Right cardiac atrium (tissue), 5 donors: Measurements from ENCODE around the gene MAP4K1. TPM values are rescaled to one million over a fixed set of nuclear protein-coding genes. Genes with fewer than 3 reads are reported as not detected.
A peak's percentile ranks its signal among the peaks of the same experiment; 100 is the strongest.

Experiments used
- ATAC-seq, 2 donors: fragments of 200-7000 bp; cut with Tn5 transposase; one replicate each; pipeline versions ENCODE4 v1.8.0 to v1.9.1; 2020; ENCODE audit warnings: moderate library complexity in 2 of 2, mild to moderate bottlenecking in 1 of 2
- DNase-seq, 3 donors: peaks; one replicate each; pipeline ENCODE4 v3.0.0-alpha.2; 2020
- H3K27ac ChIP-seq: one replicate; pipeline ENCODE4 v1.5.1; 2013; ENCODE audit warnings: mild to moderate bottlenecking, low read length, control low read depth, moderate library complexity
- H3K27me3 ChIP-seq: one replicate; pipeline ENCODE4 v1.6.1; 2013; ENCODE audit not compliant: control insufficient read depth, insufficient read depth
- H3K4me1 ChIP-seq: one replicate; pipeline ENCODE4 v1.6.1; 2013; ENCODE audit warnings: low read length; ENCODE audit not compliant: control insufficient read depth, insufficient read depth
- H3K4me3 ChIP-seq: one replicate; pipeline ENCODE4 v1.5.1; 2013; ENCODE audit warnings: low read length, control low read depth
- H3K9me3 ChIP-seq: one replicate; pipeline ENCODE4 v1.6.1; 2013; ENCODE audit warnings: low read length; ENCODE audit not compliant: control insufficient read depth
- WGBS: extraction: QIAGEN DNeasy Blood & Tissue Kit; methylation state at CpG from one replicate; pipeline ENCODE4 v1.1.7; 2013; 5-methylcytosine and 5-hydroxymethylcytosine counted together
- intact Hi-C, 4 donors: fragments of 100-400 bp; cut with DNase I; formaldehyde crosslinking; loops; one replicate each; pipeline versions ENCODE4 v1.11.0 to v1.14.0; 2022 to 2023
- polyA plus RNA-seq: library from polyadenylated mRNA; stranded (reverse); fragments of 200-250 nt; gene quantifications from one replicate; pipeline ENCODE4 v1.2.3, GENCODE V29; 2013
- total RNA-seq, 4 donors: library from RNA; stranded (reverse); fragmentation: NEBNext Ultra II Directional; extraction: Animal tissue kit (Norgen Biotek cat#: 25700); gene quantifications; one replicate each; pipeline ENCODE4 v1.2.1, GENCODE V29; 2021
- donor health status: healthy with polysubstance abuse.
- donor health status: DM: no; HTN: yes; CAD: no.
- donor health status: DM: no; HTN: no; CAD: no.
- donor health status: DM: no; HTN: yes; CAD: no; lungs with severe emphysema.
- donor health status: DM: yes; HTN: yes; CAD: no.

Gene MAP4K1
- total and polyA plus RNA-seq, 5 donors = 0.88 to 4.4 (median 2.1) TPM

DNA sequence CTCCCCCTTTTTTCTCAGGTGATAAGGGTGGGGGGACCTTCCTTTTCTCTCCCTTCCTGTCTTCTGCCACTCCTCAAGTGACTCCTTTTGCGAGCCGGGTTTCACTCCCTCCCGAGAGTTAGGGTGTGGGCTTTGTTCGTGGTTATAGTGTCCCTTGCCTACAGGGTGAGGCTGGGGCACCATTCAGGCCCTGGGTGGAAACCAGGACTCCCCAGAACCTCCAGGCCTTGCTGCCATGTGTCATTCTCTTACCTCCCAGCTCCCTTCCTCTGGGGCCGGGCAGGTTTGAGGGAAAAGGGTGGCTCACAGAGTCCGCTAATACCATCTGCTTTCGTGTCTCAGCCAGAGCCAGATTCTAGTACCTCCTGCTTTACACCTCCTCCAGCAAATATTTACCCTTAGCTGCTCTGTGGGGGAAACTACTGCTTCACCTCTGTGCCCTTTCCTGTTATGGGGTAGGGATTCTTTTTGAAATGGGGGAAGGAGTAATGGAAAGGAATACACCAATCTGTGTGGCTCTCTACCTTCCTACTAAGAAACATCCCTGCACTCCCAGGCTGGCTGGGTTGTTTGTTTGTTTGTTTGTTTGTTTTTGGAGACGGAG, 32.5 kb upstream of the MAP4K1 start:
- H3K4me1 ChIP-seq = peaks cover 17% of the 10 kb centered on the region

DNA sequence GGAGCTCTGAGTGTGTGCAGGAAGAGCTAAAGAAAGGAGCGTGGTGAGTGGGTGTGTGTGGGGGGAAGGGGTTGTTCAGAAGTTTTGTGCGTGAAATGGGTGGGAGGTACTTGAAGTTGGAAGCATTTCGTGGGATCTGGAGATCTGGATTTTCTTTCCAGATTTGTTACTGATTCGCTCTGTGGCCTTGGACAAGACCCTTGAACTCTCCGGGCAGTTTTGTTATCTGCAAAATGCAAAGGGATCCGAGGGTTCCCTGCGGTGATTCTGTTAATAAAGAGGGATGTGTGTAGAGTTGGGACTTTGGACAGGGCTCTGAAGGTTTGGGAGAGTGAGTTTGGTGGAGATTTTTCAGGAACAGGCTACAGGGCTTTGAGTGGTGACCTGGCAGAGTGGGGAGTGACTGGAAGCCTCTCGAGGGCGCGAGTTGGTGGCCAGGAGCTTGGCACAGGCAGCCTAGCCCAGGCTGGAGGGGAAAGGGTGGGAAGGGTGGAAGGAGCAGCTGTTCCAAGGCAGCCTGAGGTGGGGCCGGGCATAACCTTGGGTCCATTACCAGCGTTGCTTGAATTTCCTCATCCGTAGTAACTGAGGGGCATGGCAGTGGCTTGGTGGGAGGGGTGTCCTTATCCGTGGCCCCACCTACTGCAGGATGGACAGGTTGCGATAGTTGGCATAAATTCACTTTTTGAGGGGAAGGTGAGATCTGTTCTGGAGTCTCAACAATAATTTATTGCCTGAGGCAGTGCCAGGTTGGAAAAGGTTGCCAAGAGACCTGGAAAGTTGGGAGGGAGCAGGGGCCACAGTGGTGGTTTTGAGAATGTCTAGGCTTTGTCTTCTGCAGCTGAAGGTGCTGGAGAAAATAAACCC, 31.8 kb upstream of the MAP4K1 start:
- intact Hi-C loops = loop anchor here (5.0 to 10.0 kb wide), 7 partner anchors 33 to 185 kb away; partner anchors contain the start of gene ECH1 (in 2 of the 4)

More for the DNA sequence above, 32.5 kb upstream of the MAP4K1 start:
- ATAC-seq = no peak
- intact Hi-C loops = loop anchor here in 3 of 4 donors (5.0 to 10.0 kb wide), 5 partner anchors 42 to 77 kb away; no protein-coding TSS in a partner anchor
- Histone ChIP-seq H3K27me3 (no peaks in the 10 kb centered on the region), H3K27ac (peak overlapping the region; percentile 80), H3K9me3 (no peaks in the 10 kb centered on the region), H3K4me3 (peak overlapping the region; percentile 93)
- DNase-seq = peak in 2 of 3 donors; percentile 33 to 50
- 27% methylated on average over 8 of the region's 8 CpGs for WGBS

DNA sequence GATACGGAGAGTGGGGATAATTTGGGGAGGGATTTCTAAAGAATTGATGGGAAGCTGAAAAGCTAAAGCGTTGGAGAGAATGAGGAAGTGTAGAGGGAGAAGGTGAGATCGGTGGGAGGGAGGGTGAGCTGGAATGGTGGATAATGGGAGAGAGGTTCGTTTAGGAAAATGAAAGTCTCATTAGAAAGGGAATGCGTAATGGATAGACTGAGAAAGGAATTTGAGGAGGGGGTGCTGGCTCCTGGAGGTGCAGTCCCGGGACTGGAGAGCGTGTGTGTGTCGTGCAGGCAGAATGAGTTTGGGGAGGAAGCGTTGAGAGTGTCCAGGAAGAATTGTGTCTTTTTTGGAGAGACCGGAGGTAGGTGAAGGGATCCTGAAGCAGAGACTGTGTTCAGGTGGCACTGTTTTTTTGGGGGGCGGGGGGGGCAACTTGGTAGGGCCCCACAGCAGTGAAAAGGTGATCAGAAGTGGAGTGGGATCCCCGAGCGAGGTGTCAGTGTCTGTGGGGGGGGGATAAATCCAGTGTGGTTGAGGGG, 31.1 kb upstream of the MAP4K1 start:
- 1% methylated on average over 13 of the region's 13 CpGs for WGBS
- H3K27me3 ChIP-seq = no peaks in the 10 kb centered on the region
- DNase-seq = peak in 2 of 3 donors; percentile 28 to 41

More for the DNA sequence above, 31.8 kb upstream of the MAP4K1 start:
- Histone ChIP-seq H3K4me3 (peak overlapping the region; percentile 93), H3K27me3 (no peaks in the 10 kb centered on the region), H3K27ac (peak overlapping the region; percentile 80), H3K4me1 (peaks cover 12% of the 10 kb centered on the region), H3K9me3 (no peaks in the 10 kb centered on the region)
- ATAC-seq (peak in 1 of 2 donors; percentile 6), DNase-seq (peak in 2 of 3 donors; percentile 62 to 66)
- 8% methylated on average over 15 of the region's 15 CpGs for WGBS

DNA sequence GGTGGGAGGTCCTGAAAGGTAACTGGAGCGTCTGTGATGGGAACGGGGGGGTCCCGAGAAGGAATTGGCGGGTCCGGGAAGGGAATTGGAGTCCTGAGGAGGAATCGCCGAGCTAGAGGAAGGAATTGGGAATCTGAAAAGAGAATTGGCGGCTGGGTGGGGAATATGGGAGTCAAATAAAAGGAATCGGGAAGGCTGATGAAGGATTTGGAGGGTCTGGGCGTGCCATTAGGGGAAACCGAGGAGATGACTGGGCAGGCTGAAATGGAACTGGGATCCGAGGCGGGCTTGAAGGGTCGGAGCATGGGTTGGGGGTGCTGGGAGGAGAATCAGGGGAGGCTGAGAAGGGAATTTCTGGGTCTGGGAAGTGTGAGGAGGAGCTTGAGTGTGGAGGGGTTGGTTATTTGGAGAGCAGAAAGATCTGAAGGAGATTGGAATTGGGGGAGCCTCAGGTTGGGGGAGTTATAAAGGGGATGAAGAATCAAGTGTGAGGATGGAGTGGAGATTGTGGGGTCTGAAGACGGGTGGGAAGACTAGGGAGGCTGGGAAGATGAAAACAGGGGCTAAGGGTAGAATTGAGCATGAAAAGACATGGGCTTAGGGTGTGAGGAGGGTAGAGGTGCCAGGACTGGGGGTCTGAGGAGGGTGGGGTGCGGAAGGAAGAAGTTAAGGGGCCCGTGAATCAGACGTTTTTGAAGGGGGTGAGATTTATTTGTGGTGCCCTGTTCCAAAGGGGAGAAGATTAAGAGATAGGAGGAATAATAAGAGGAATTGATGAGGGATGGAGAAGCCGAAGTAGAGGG, 30.4 kb upstream of the MAP4K1 start:
- WGBS = under 1% methylated on average over 19 of the region's 19 CpGs
- DNase-seq = peak in 1 of 3 donors; percentile 54
- peak overlapping the region; percentile 93 for H3K4me3 ChIP-seq
- ATAC-seq = no peak
- intact Hi-C loops = loop anchor here in 3 of 4 donors (5.0 to 10.0 kb wide), 2 partner anchors 34 to 187 kb away; partner anchors contain the start of gene ECH1 (in 2 of the 3)
- peaks cover 12% of the 10 kb centered on the region for H3K4me1 ChIP-seq
- H3K27ac ChIP-seq = peak overlapping the region; percentile 80
- H3K9me3 ChIP-seq = no peaks in the 10 kb centered on the region
- no peaks in the 10 kb centered on the region for H3K27me3 ChIP-seq

More for the DNA sequence above, 31.1 kb upstream of the MAP4K1 start:
- Histone ChIP-seq H3K4me1 (peaks cover 12% of the 10 kb centered on the region), H3K27ac (peak overlapping the region; percentile 80), H3K9me3 (no peaks in the 10 kb centered on the region), H3K4me3 (peak overlapping the region; percentile 93)
- no peak for ATAC-seq
- intact Hi-C loops = loop anchor here in 3 of 4 donors (5.0 to 10.0 kb wide), 2 partner anchors 33 to 186 kb away; partner anchors contain the start of gene ECH1 (in 2 of the 3)

DNA sequence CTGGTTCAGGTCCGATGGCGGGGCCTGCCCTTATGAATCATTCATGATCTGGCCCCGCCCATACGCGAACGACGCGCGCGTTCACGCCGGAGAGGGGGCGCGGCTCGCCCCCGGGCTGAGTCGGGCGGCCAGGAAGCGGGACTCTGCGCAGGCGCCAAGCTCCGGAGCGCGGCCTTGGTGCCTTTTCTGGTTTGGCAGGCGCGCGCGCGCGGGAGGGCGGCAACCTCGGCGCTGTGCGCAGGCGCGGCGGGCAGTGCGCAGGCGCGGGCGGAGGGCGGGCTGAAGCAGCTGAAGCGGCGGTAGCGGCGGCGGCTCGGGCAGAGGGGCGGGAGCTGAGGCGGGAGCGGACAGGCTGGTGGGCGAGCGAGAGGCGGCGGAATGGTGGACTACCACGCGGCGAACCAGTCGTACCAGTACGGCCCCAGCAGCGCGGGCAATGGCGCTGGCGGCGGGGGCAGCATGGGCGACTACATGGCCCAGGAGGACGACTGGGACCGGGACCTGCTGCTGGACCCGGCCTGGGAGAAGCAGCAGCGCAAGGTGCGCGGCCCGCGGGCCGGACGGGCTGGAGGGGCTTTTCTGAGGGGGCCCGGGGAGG, 29.7 kb upstream of the MAP4K1 start, which contains the start of gene ACTN4:
ACTN4 (plus strand) TSS at position 282 of the 598 bp plus-strand sequence; CDS start at position 379, 97 bp downstream.
- peak within 1 kb of the TSS; percentile 80 for H3K27ac ChIP-seq
- peak; percentile 99 to 100 (median 100) for DNase-seq
- intact Hi-C loops = loop anchor here in 3 of 4 donors (5.0 to 10.0 kb wide), 2 partner anchors 35 to 187 kb away; partner anchors contain the start of gene ECH1 (in 2 of the 3)
- peaks cover 9% of the 10 kb centered on the region for H3K4me1 ChIP-seq
- ATAC-seq = peak; percentile 88 to 92
- H3K27me3 ChIP-seq = no peaks in the 10 kb centered on the region
- H3K4me3 ChIP-seq = peak within 1 kb of the TSS; percentile 93
- no peaks in the 10 kb centered on the region for H3K9me3 ChIP-seq
- under 1% methylated on average over 77 of the region's 77 CpGs for WGBS

DNA sequence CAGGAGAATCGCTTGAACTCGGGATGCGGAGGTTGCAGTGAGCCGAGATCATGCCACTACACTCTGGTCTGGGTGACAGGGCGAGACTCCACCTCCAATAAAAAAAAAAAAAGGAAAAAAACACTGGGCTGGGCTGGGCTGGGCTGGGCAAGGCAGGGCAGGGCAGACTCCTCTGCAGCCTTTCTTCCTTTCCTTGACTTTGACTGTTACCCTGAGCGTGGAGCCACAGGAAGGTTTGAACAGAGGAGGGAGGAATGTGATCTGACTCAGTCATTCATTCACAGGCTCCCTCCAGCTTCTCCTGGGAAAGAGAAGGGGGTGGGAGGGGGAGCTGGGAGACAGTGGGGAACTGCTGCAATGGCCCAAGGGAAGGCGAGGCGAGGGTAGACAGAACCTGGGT, 27.0 kb upstream of the MAP4K1 start:
- Histone ChIP-seq H3K4me3 (no peak overlapping the region), H3K27me3 (no peaks in the 10 kb centered on the region), H3K9me3 (no peaks in the 10 kb centered on the region), H3K27ac (no peak overlapping the region), H3K4me1 (no peaks in the 10 kb centered on the region)
- DNase-seq (peak in 1 of 3 donors; percentile 26), ATAC-seq (no peak)
- intact Hi-C loops = loop anchor here in 3 of 4 donors (5.0 to 10.0 kb wide), 2 partner anchors 38 to 190 kb away; partner anchors contain the start of gene ECH1 (in 2 of the 3)
- 91% methylated on average over 8 of the region's 8 CpGs for WGBS

DNA sequence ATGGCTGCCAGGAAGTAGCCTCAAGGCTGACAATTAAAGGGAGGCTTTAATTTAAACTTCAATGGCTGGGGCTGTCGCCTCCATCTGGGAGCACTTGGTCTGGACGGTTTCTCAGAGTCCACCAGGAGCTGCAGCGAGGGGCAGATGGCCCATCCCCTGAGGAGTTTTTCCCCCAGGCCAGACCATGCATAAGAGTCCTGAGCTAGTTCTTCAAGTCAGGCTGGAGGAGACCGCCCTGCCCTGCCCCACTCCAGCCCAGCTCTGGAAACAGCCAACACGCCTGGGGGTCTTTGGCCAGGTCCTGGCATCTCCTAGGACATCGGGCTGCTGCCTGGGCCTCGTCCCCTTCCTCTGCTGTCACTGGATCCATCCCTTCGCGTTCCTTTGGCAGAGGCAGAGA, 24.4 kb upstream of the MAP4K1 start:
- 87% methylated on average over 9 of the region's 9 CpGs for WGBS
- ATAC-seq (no peak), DNase-seq (peak in 1 of 3 donors; percentile 19)
- Histone ChIP-seq H3K9me3 (no peaks in the 10 kb centered on the region), H3K4me3 (no peak overlapping the region), H3K4me1 (no peaks in the 10 kb centered on the region), H3K27ac (peak overlapping the region; percentile 13), H3K27me3 (no peaks in the 10 kb centered on the region)
- intact Hi-C loops = loop anchor here in 2 of 4 donors (10.0 kb wide), 1 partner anchor 193 kb away; the partner anchor contains the start of gene ECH1 (in 2 of the 2)

DNA sequence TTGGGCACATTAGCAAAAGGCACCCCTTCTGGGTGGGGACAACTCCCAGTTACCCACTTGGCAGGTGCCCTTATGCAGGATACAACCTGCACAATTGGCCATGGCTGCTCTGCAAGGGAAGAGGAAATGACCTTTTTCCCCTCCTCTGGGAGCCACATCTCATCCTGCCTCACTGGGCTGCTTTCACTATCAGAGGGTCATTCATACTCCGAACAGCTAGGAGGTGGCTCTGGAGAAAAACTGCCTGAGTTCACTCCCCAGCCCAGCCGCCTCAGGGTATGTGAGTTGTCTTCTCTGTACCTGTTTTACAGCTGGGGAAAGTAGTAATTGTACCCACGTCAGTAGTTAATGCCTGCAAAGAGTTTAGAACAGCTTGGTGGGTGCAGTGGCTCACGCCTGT, 22.6 kb upstream of the MAP4K1 start:
- 74% methylated on average over 4 of the region's 4 CpGs for WGBS
- Histone ChIP-seq H3K9me3 (no peaks in the 10 kb centered on the region), H3K27me3 (no peaks in the 10 kb centered on the region), H3K4me3 (no peak overlapping the region), H3K4me1 (no peaks in the 10 kb centered on the region), H3K27ac (peak overlapping the region; percentile 65)
- intact Hi-C loops = loop anchor here in 2 of 4 donors (10.0 kb wide), 1 partner anchor 194 kb away; the partner anchor contains the start of gene ECH1 (in 2 of the 2)
- ATAC-seq (peak; percentile 35 to 40), DNase-seq (peak in 1 of 3 donors; percentile 22)

DNA sequence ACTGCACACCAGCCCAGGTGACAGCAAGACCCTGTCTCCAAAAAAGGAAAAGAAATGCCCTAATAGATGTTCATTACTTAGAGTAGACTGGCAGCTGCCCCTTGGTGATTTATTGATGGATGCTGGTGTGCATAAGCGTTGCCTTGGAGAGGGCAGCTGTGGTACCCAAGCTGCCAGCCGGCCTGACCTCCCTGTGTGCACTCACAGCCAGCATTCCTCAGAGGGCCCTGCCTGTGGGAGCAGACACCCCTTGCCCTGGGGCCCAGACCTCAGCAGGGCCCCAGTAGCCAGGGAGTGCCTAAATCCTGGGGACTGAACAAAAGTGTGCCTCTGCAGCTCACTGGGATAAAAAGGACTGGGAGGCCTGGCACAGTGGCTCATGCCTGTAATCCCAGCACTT, 21.9 kb upstream of the MAP4K1 start:
- no peaks in the 10 kb centered on the region for H3K27me3 ChIP-seq
- H3K4me1 ChIP-seq = no peaks in the 10 kb centered on the region
- no peak overlapping the region for H3K27ac ChIP-seq
- H3K4me3 ChIP-seq = no peak overlapping the region
- 95% methylated on average over 2 of the region's 2 CpGs for WGBS
- ATAC-seq (no peak), DNase-seq (no peak)
- H3K9me3 ChIP-seq = no peaks in the 10 kb centered on the region
- intact Hi-C loops = loop anchor here in 3 of 4 donors (10.0 kb wide), 3 partner anchors 95 to 235 kb away; partner anchors contain the start of genes ECH1 (in 2 of the 3) and FAM98C (in 1 of the 3)
